Tibial nerve (tissue), 4 donors: Measurements from ENCODE around the gene RFPL4A.
A peak's percentile ranks its signal among the peaks of the same experiment; 100 is the strongest.

Source experiments
- CTCF ChIP-seq, 5 experiments: fragments of 200-600 bp in 3 of 5; fragments of 450-650 bp in 2 of 5; sonication (generic) in 3 of 5; IDR thresholded peaks; one replicate each; pipeline ENCODE4 v1.5.1; 2016 to 2019; ENCODE audit warnings: antibody characterized with exemption in 5 of 5, mild to moderate bottlenecking in 3 of 5, moderate library complexity in 2 of 5
- EP300 ChIP-seq, 2 donors: sonication (generic); formaldehyde crosslinking; IDR thresholded peaks; one replicate each; pipeline ENCODE4 v1.6.1; 2017; ENCODE audit warnings: antibody characterized with exemption in 2 of 2, mild to moderate bottlenecking in 1 of 2
- POLR2A ChIP-seq, 2 donors: fragments of 450-650 bp; IDR thresholded peaks; one replicate each; pipeline ENCODE4 v1.6.1; 2017; ENCODE audit warnings: antibody characterized with exemption in 2 of 2, mild to moderate bottlenecking in 2 of 2, moderate library complexity in 2 of 2

GRCh38 chr19:55809381-55810058 is 50.6 kb downstream of the RFPL4A start:
- TF ChIP-seq CTCF (IDR thresholded peaks at IDR 0.05) (peak in 2 of 5 experiments; percentile 14 to 21), EP300 (IDR thresholded peaks at IDR 0.05) (no peak), POLR2A (IDR thresholded peaks at IDR 0.05) (no peak)
